Rectal smooth muscle tissue (tissue), 1 donor: ENCODE data around the gene CRIP2.

Experiments used
- H3K27ac ChIP-seq: one replicate; pipeline ENCODE4 v1.7.0; 2013; ENCODE audit warnings: low read depth, low read length, inconsistent platforms
- H3K27me3 ChIP-seq: one replicate; pipeline ENCODE4 v1.7.0; 2013; ENCODE audit warnings: low read length; ENCODE audit not compliant: control insufficient read depth, insufficient read depth
- H3K36me3 ChIP-seq: one replicate; pipeline ENCODE4 v1.7.0; 2013; ENCODE audit warnings: low read length; ENCODE audit not compliant: control insufficient read depth, insufficient read depth
- H3K4me1 ChIP-seq: one replicate; pipeline ENCODE4 v1.7.0; 2013; ENCODE audit warnings: low read length; ENCODE audit not compliant: control insufficient read depth, insufficient read depth
- H3K4me3 ChIP-seq: one replicate; pipeline ENCODE4 v1.7.0; 2013; ENCODE audit warnings: low read length
- H3K9ac ChIP-seq: one replicate; pipeline ENCODE4 v1.7.0; 2013; ENCODE audit warnings: low read length

Gene CRIP2

GRCh38 chr14:105529319-105529568 lies 54.6 kb downstream of the CRIP2 start:
- Histone ChIP-seq H3K27me3 (peaks cover 10% of the 10 kb centered on the region), H3K27ac (no peak overlapping the region), H3K4me3 (peak overlapping the region; percentile 48), H3K36me3 (no peaks in the 10 kb centered on the region), H3K9ac (no peak overlapping the region), H3K4me1 (peaks cover 2% of the 10 kb centered on the region)
